Kidney capillary endothelial cell (primary cell): ENCODE results near the gene SIPA1L3.
"Not testable (repeated sequence)": the region's sequence is repeated elsewhere in the genome, so short reads cannot be mapped to it uniquely, and the experiment has no call there.

Experiments
- DNase-seq: peaks from one replicate; pipeline ENCODE4 v3.0.0-alpha.2; 2018; ENCODE audit warnings: low spot score

Gene SIPA1L3

GRCh38 chr19:38070573-38070972 is 163.6 kb downstream of the SIPA1L3 start:
- DNase-seq = no peak

GRCh38 chr19:38071054-38071453 is 164.0 kb downstream of the SIPA1L3 start:
- not testable (repeated sequence) for DNase-seq

GRCh38 chr19:38071647-38072046 is 164.6 kb downstream of the SIPA1L3 start:
- no peak for DNase-seq

GRCh38 chr19:38072776-38073750 is 166.1 kb downstream of the SIPA1L3 start:
- no peak for DNase-seq

- no peak for DNase-seq
Measured at GRCh38 chr19:38073841-38074685, 167.1 kb downstream of the SIPA1L3 start.

GRCh38 chr19:38076337-38076736 is 169.3 kb downstream of the SIPA1L3 start:
- DNase-seq = no peak

- no peak for DNase-seq
Measured at GRCh38 chr19:38078302-38078930, 171.4 kb downstream of the SIPA1L3 start.

GRCh38 chr19:38079926-38080380 is 172.9 kb downstream of the SIPA1L3 start:
- peak; percentile 89 for DNase-seq

- no peak for DNase-seq
Measured at GRCh38 chr19:38081547-38082255, 174.7 kb downstream of the SIPA1L3 start.

- DNase-seq = no peak
Measured at GRCh38 chr19:38082256-38083118, 175.5 kb downstream of the SIPA1L3 start.

- DNase-seq = no peak
Measured at GRCh38 chr19:38084196-38084595, 177.2 kb downstream of the SIPA1L3 start.

- no peak for DNase-seq
Measured at GRCh38 chr19:38089440-38089839, 182.4 kb downstream of the SIPA1L3 start.

GRCh38 chr19:38093154-38093553 is 186.1 kb downstream of the SIPA1L3 start:
- no peak for DNase-seq

- no peak for DNase-seq
Measured at GRCh38 chr19:38093587-38093986, 186.6 kb downstream of the SIPA1L3 start.

GRCh38 chr19:38095411-38096308 is 188.7 kb downstream of the SIPA1L3 start:
- DNase-seq = peak; percentile 71

- no peak for DNase-seq
Measured at GRCh38 chr19:38099966-38100365, 193.0 kb downstream of the SIPA1L3 start.

- no peak for DNase-seq
Measured at GRCh38 chr19:38100589-38100988, 193.6 kb downstream of the SIPA1L3 start.

GRCh38 chr19:38101723-38102122 is 194.7 kb downstream of the SIPA1L3 start:
- no peak for DNase-seq

GRCh38 chr19:38105574-38105973 is 198.6 kb downstream of the SIPA1L3 start:
- DNase-seq = no peak
